ENCODE data around the gene ILKAP.

GRCh38 chr2:238166391-238167343 lies 36.8 kb downstream of the ILKAP start:
- TF ChIP-seq CTCF (IDR thresholded peaks at IDR 0.05) = no peak
- TF ChIP-seq POLR2A (IDR thresholded peaks at IDR 0.05) = no peak
